Calu3 (cell line): ENCODE data around the gene TRUB2. TPM values are rescaled to one million over a fixed set of nuclear protein-coding genes. Genes with fewer than 3 reads are reported as not detected.
A peak's percentile ranks its signal among the peaks of the same experiment; 100 is the strongest.

Experiments
- BruUV-seq: library from RNA; stranded (reverse); fragments of 400-500 nt; replicated peaks from 2 replicates; lab custom pipeline; 2021; lab: Mats Ljungman, UMichigan
- CTCF ChIA-PET: fragments of 300-600 bp; sonication (Branson Sonifier 250); formaldehyde crosslinking; loops from one replicate; lab custom pipeline; 2022; ENCODE audit warnings: antibody characterized with exemption; lab: Charles Lee
- DNase-seq: peaks from one replicate; pipeline ENCODE4 v3.0.0; 2022
- H3K27ac Mint-ChIP-seq: one replicate; pipeline ENCODE4 v1.8.0; 2022; ENCODE audit warnings: mixed read lengths; ENCODE audit not compliant: unreplicated experiment
- H3K27me3 Mint-ChIP-seq: one replicate; pipeline ENCODE4 v1.8.0; 2022; ENCODE audit warnings: mixed read lengths; ENCODE audit not compliant: unreplicated experiment
- H3K36me3 Mint-ChIP-seq: one replicate; pipeline ENCODE4 v1.8.0; 2022; ENCODE audit warnings: mild to moderate bottlenecking, moderate library complexity, mixed read lengths; ENCODE audit not compliant: insufficient read depth, unreplicated experiment
- H3K4me1 Mint-ChIP-seq: one replicate; pipeline ENCODE4 v1.8.0; 2022; ENCODE audit warnings: mild to moderate bottlenecking, low read depth, mixed read lengths; ENCODE audit not compliant: unreplicated experiment
- H3K4me3 Mint-ChIP-seq: one replicate; pipeline ENCODE4 v1.8.0; 2022; ENCODE audit warnings: mild to moderate bottlenecking, low read depth, moderate library complexity, mixed read lengths; ENCODE audit not compliant: unreplicated experiment
- H3K9me3 Mint-ChIP-seq: one replicate; pipeline ENCODE4 v1.8.0; 2022; ENCODE audit warnings: low read depth, mixed read lengths; ENCODE audit not compliant: unreplicated experiment
- CTCF ChIP-seq: fragments of 200-600 bp; IDR thresholded peaks from one replicate; pipeline ENCODE4 v1.8.0; 2022; ENCODE audit warnings: antibody characterized with exemption; ENCODE audit not compliant: unreplicated experiment
- intact Hi-C: fragments of 100-400 bp; cut with micrococcal nuclease; formaldehyde crosslinking; loops from one replicate; pipeline ENCODE4 v1.10.0; 2022; ENCODE audit not compliant: unreplicated experiment
- total RNA-seq: library from RNA; stranded (reverse); gene quantifications from 2 replicates; pipeline ENCODE4 v1.2.3, GENCODE V29; 2022

The TRUB2 gene
- total RNA-seq, 1 experiment from 2014 or later, result 22.5 TPM

DNA sequence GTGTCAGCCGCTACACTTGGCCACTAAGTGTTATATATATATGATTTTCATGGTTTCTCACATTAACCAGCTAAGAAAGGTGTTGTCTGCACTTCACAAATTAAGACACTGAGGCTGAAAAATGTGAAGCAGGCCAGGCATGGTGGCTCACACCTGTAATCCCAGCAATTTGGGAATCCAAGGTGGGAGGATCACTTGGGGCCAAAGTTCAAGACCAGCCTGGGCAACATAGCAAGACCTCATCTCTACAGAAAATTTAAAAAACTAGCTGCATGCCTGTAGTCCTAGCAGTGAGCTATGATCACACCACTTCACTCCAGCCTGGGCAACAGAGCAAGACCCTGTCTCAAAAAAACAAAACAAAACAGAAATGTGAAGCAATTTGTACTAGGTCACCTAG is 2.2 kb upstream of the TRUB2 start:
- DNase-seq, result no peak
- Mint-ChIP-seq H3K4me3 (no peak overlapping the region), H3K9me3 (no peaks in the 10 kb centered on the region), H3K27me3 (no peaks in the 10 kb centered on the region), H3K4me1 (no peaks in the 10 kb centered on the region), H3K27ac (no peak overlapping the region), H3K36me3 (peaks cover 21% of the 10 kb centered on the region)
- CTCF ChIA-PET, result no interaction called here
- BruUV-seq, result no TSS peak
- no peak for TF ChIP-seq CTCF
- intact Hi-C loops, result no loop called here

GRCh38 chr9:128323791-128324190 is 1.5 kb upstream of the TRUB2 start:
- Mint-ChIP-seq H3K36me3 (peaks cover 21% of the 10 kb centered on the region), H3K4me3 (peak overlapping the region; percentile 89), H3K9me3 (no peaks in the 10 kb centered on the region), H3K27ac (no peak overlapping the region), H3K27me3 (no peaks in the 10 kb centered on the region), H3K4me1 (no peaks in the 10 kb centered on the region)
- intact Hi-C loops, result no loop called here
- TF ChIP-seq CTCF, result no peak
- DNase-seq, result no peak
- BruUV-seq, result no TSS peak
- CTCF ChIA-PET, result no interaction called here

DNA sequence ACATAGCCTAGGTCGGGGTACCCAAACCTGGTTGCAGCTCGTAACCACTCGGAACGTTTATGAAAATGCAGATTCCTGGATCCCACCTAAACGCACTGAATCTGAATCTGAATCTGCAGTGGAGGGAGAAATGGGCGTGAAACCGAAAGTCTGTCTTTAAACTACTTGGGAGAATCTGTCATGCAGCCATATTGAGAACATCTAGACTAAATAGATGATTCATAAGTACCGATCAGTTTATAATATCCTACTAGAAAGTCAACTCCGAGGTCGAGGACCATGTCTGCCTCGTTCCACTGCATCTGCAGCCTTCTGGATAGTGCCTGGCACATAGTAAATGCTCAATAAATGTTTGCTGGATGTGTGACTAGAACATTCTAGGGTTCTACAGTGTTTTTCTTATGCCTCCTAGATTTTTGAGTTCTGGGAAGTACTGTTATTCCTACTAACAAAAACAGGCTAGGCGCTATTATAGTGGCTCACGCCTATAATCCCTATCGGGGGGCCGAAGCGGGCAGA is 1.0 kb upstream of the TRUB2 start:
- peak overlapping the region; percentile 96 for H3K27ac Mint-ChIP-seq
- peaks cover 21% of the 10 kb centered on the region for H3K36me3 Mint-ChIP-seq
- H3K4me3 Mint-ChIP-seq, result peak overlapping the region; percentile 89
- TF ChIP-seq CTCF, result no peak
- intact Hi-C loops, result no loop called here
- BruUV-seq, result no TSS peak
- H3K4me1 Mint-ChIP-seq, result no peaks in the 10 kb centered on the region
- DNase-seq, result no peak
- no peaks in the 10 kb centered on the region for H3K9me3 Mint-ChIP-seq
- no peaks in the 10 kb centered on the region for H3K27me3 Mint-ChIP-seq
- CTCF ChIA-PET, result no interaction called here

GRCh38 chr9:128321879-128322403 is 306 bp downstream of the TRUB2 start:
- H3K4me3 Mint-ChIP-seq, result peak overlapping the region; percentile 89
- intact Hi-C loops, result no loop called here
- BruUV-seq, result TSS peak; percentile 67
- CTCF ChIA-PET, result no interaction called here
- no peaks in the 10 kb centered on the region for H3K9me3 Mint-ChIP-seq
- H3K4me1 Mint-ChIP-seq, result no peaks in the 10 kb centered on the region
- H3K36me3 Mint-ChIP-seq, result peaks cover 21% of the 10 kb centered on the region
- H3K27me3 Mint-ChIP-seq, result no peaks in the 10 kb centered on the region
- peak overlapping the region; percentile 96 for H3K27ac Mint-ChIP-seq
- no peak for TF ChIP-seq CTCF
- DNase-seq, result no peak
